8988T (cell line): ENCODE data around the gene TCEAL4.
"Not testable (repeated sequence)": the region's sequence is repeated elsewhere in the genome, so short reads cannot be mapped to it uniquely, and the experiment has no call there.

Experiments used
- DNase-seq: peaks from one replicate; pipeline ENCODE4 v3.0.0; 2011

TCEAL4 gene

GRCh38 chrX:103585411-103586313 lies at the start of gene TCEAL4:
Gene TCEAL4 (plus strand): TSS chrX:103585515. CDS start chrX:103586676, 1,161 bp downstream.
- DNase-seq = no peak

GRCh38 chrX:103536071-103536470 lies 49.2 kb upstream of the TCEAL4 start:
- no peak for DNase-seq

DNA sequence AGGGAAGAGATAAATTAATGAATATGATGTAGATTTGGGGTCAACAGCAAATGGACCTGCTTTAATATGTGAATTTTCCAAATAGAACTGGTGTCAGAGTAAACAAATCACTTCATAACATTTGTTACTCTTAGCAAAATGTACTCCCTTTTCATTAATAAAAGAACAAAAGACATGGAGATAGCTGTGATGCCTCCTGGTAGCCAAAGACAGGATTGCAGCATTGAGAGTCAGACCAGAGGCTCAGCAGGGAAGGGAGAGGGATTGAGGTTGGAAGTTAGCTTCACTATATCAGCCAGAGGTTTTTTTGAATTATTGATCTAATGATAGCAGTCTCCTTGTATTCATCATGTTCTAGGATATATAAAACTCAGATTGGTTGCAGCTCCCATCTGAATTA lies 48.6 kb upstream of the TCEAL4 start:
- DNase-seq = no peak

DNA sequence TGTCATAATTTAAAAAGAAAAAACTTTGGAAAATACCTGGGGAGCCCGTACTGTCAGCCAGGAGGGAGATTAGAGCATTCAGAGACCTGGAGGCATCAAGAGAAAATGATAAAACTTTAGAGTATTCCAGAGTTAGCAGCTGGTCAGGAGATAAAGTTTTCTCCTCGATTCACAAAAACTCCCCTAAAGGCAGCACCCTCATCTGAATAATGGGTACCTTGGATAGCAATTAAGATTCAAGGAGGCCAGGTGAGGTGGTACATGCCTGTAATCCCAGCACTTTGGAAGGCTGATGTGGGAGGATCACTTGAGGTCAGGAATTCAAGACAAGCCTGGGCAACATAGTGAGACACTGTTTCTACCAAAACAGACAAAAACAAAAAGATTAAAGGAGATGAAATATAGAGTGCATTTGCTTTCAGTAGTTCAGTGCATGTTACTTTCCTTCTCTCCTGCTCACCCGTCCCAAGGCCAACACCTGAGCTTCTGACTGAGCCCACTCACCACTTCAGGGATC lies 47.4 kb upstream of the TCEAL4 start:
- DNase-seq = no peak

GRCh38 chrX:103538728-103539127 lies 46.6 kb upstream of the TCEAL4 start:
- DNase-seq = no peak

GRCh38 chrX:103539695-103540094 lies 45.6 kb upstream of the TCEAL4 start:
- DNase-seq = no peak

GRCh38 chrX:103540145-103540544 lies 45.2 kb upstream of the TCEAL4 start:
- DNase-seq = no peak

- no peak for DNase-seq
Measured at GRCh38 chrX:103549916-103550315, 35.4 kb upstream of the TCEAL4 start.

DNA sequence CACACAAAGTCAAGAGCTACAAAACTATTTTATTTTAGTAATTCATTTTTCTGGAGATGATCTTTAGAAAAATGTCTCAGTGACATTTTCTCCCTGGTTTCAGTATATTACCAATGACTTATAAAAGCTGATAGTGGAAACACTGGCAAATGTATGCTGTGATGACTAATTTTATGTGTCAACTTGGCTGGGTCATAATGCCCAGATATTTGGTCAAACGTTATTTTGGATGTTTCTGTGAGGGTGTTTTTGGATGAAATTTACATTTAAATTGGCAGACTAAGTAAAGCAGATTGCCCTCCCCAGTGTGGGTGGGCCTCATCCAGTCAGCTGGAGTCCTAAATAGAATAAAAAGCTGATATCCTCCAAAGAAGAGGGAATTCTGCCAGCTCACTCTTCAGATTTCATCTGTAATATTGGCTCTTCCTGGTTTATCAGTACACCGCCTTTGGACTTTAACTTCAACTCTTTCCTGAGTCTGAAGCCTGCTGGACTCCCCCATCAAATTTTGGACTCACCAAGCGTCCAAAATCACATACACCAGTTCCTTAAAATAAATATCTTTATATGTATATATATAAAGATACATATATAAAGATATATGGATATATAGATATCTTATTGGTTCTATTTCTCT lies 34.8 kb upstream of the TCEAL4 start:
- no peak for DNase-seq

DNA sequence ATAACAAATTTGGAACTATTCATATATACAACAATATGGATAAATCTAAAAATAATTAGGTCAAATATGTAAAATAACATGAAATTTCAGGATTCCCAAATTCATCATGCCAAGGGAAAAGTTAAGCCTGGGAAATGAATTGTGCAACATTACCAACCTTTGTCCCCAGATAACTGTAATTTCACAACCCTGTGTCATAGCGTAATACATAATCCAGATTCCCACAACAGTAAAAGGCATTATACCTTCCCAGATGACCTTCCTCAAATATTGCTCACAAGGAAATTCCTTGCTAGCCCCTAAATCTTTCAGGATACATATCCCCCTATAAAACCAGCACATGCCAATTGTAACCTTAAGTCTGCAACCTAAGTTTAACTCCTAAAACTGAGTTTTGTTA lies 33.1 kb upstream of the TCEAL4 start:
- DNase-seq = no peak

DNA sequence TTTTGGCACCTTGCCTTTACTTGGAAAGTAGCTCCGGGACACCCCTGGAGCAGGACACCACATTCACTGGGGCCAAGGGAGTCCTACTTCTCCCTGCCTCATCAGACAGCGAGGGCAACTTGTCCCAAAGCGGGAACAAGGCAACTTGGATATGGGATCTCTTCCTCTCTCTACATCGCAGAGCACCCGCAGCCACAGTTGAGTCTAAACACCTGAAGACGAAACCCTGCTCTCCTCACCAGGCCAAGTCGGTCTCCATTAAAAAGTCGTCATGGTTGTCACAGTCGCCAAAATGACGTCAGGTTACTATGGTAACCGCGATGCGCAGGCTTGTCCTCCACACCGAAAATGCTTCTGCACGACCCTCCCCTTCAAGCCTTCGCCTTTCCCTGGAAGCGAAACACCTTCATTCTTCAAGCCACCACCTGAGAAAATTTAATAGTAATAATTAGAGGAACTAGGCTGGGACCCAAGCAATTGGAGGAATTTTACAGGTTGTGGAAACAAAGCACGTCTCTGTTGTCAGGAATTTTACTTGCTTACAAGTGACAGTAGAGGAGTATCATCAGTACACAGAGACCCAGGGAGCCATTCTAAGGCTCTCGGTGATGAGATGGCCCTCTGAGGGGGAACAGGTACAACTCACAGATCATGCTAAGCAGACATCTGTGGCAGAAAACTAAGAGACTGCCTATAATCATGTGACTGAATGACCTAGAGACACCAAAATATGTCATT lies 30.5 kb upstream of the TCEAL4 start:
- no peak for DNase-seq

GRCh38 chrX:103556963-103557612 lies 28.2 kb upstream of the TCEAL4 start:
- no peak for DNase-seq

- no peak for DNase-seq
Measured at GRCh38 chrX:103560256-103560655, 25.1 kb upstream of the TCEAL4 start.

DNA sequence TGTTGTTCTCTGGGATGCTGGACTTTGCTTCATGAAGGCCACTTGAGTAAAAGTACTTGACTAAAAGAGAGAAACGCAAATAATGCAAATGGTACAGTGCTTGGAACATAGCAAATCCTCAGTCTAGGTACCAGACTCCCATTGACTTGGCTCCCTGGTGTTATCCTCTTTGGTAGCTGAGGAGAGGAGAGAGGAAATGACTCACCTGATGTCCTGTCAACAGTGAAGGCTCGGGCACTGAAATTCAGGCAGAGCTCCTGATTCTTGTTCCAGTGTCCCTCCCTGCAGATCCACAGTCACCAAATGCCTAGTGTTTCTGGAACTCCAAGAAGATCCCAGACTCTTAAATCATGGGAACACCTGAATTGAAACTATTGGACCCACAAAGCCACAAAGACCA lies 22.5 kb upstream of the TCEAL4 start:
- no peak for DNase-seq

- no peak for DNase-seq
Measured at GRCh38 chrX:103565197-103565596, 20.1 kb upstream of the TCEAL4 start.

DNA sequence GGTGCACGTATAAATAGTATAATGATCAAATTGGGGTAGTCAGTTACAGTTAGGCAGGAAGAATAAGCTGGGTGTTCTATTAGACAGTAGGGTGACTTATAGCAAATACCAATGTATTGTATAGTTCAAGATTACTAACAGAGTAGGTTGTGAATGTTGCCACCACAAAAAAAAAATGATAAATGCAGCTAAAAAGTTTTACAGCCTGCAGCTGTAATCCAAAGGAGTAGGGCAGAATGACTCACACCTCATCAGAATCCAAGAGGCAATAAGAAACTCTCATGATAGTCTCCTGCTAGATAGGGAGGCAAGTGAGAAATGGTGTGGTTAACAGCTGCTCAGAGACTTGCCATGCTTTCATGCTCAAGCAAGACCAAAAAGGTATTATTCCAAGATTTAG lies 19.6 kb upstream of the TCEAL4 start:
- no peak for DNase-seq

DNA sequence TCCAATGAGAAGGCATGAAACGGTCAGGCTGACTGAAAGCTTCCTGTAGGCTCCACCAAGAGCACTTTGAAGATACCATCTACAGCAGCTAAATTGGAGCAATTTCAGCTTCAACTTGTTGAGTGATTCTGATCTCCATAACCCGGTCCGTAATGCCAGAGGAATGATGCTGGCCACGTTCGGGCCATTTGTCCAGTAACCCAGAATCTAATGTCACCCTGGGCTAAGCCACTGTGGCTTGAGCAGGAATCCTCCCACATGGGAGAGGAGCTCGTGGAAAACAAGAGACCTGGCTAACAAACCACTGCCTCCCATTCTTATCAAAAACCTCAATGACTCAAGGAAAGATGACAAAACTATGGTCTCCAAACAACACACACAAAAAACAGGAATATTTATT lies 14.2 kb upstream of the TCEAL4 start:
- no peak for DNase-seq

DNA sequence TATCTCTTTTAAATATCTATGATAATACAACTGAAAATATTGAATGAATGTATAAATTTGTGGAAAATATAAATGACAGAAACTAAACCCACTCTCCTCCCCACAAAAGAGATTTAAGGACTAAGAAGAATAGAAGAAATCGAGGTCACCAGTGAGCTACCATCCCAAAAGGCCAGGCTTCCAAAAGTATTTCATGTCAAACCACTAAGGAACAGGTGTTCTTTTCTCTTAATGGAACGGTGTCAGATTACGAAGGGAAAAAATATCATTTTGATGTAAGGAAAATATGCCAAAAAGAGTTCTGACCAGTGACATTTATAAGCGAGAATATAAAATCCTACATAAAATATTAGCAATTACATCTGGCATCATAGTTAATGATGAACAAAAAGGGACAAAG lies 13.6 kb upstream of the TCEAL4 start:
- DNase-seq = no peak

- no peak for DNase-seq
Measured at GRCh38 chrX:103573202-103573601, 12.1 kb upstream of the TCEAL4 start.

DNA sequence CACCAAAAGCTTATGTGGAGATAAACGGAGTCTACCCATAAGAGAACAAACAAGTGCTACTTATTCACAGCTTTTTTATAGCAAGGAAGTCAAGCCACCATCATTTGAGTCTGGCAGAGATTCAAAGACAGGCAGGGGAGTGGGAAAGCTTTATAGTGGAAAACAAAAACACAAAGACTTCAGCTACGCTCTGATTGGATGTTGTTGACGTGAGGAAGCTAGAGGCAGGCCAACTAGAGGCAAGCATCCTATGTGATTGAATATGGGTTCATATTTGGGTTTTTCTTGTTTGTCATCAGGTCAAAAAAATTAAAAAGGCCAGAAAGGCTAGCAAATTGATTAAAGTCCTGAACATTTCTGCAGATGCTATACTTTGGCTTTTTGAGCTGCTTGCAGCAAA lies 719 bp upstream of the TCEAL4 start:
- DNase-seq = no peak

- DNase-seq = no peak
Measured at GRCh38 chrX:103586314-103586646, 965 bp downstream of the TCEAL4 start.

GRCh38 chrX:103586659-103587058 lies 1.3 kb downstream of the TCEAL4 start:
- DNase-seq = no peak

- not testable (repeated sequence) for DNase-seq
Measured at GRCh38 chrX:103592295-103592694, 7.0 kb downstream of the TCEAL4 start.
